GM12878 (cell line): ENCODE measurements around the gene NNAT. TPM values are rescaled to one million over a fixed set of nuclear protein-coding genes. Genes with fewer than 3 reads are reported as not detected.

Experiments
- ATAC-seq: fragments of 200-7000 bp; cut with Tn5 transposase; 3 replicates; pipeline ENCODE4 v1.9.1; 2020; ENCODE audit warnings: mild to moderate bottlenecking, moderate library complexity
- BruUV-seq: library from RNA; stranded (reverse); fragments of 400-500 nt; replicated peaks from 2 replicates; lab custom pipeline; 2021; lab: Mats Ljungman, UMichigan
- CTCF ChIA-PET: fragments of 300-600 bp; sonication (Branson Sonifier 250); formaldehyde crosslinking; extraction: SDS; loops from one replicate; lab custom pipeline; 2021; ENCODE audit warnings: inconsistent platforms; lab: Yijun Ruan, JAX
- POLR2A ChIA-PET: fragments of 350-600 bp; formaldehyde crosslinking; extraction: SDS; loops from one replicate; lab custom pipeline; 2021; ENCODE audit warnings: inconsistent platforms; lab: Charles Lee
- RAD21 ChIA-PET: fragments of 300-600 bp; sonication (Branson Sonifier 250); formaldehyde crosslinking; loops from one replicate; lab custom pipeline; 2023; ENCODE audit warnings: antibody characterized with exemption; ENCODE audit not compliant: unreplicated experiment; lab: Charles Lee
- SMC1A ChIA-PET: fragments of 300-600 bp; sonication (Branson Sonifier 250); formaldehyde crosslinking; loops from one replicate; lab custom pipeline; 2023; ENCODE audit not compliant: unreplicated experiment, uncharacterized antibody; lab: Charles Lee
- DNase-seq: peaks from one replicate; pipeline ENCODE4 v3.0.0-alpha.2; 2011; ENCODE audit warnings: low read depth, low spot score
- FAIRE-seq: peaks from 3 replicates; lab custom pipeline; 2011; peaks lifted over from hg19 to GRCh38; lab: Jason Lieb, UNC
- H2AFZ ChIP-seq: 2 replicates; pipeline ENCODE4 v1.6.0; 2011; ENCODE audit warnings: low read depth, low read length, control low read depth; ENCODE audit not compliant: control insufficient read depth
- H3K27ac ChIP-seq: 2 replicates; pipeline ENCODE4 v1.5.1; 2011; ENCODE audit warnings: control low read depth; ENCODE audit not compliant: control insufficient read depth, insufficient read depth
- H3K27me3 ChIP-seq, 2 experiments: replicated peaks in 1 of 2; 2 replicates each; pipeline versions ENCODE4 v1.6.0 to v1.6.1; 2011; ENCODE audit warnings: low read length in 1 of 2; ENCODE audit not compliant: control insufficient read depth in 2 of 2, insufficient read depth in 2 of 2
- H3K36me3 ChIP-seq, 2 experiments: 2 replicates each; pipeline ENCODE4 v1.5.1; 2011; ENCODE audit warnings: low read length in 1 of 2; ENCODE audit not compliant: control insufficient read depth in 2 of 2, insufficient read depth in 2 of 2
- H3K4me1 ChIP-seq: 2 replicates; pipeline ENCODE4 v1.6.1; 2011; ENCODE audit warnings: mild to moderate bottlenecking, low read length, moderate library complexity, mixed read lengths; ENCODE audit not compliant: control insufficient read depth, insufficient read depth
- H3K4me2 ChIP-seq: 2 replicates; pipeline ENCODE4 v1.6.0; 2011; ENCODE audit warnings: control low read depth; ENCODE audit not compliant: control insufficient read depth, insufficient read depth
- H3K4me3 ChIP-seq: fragments of 200-600 bp; sonication (generic); 2 replicates; pipeline ENCODE4 v1.5.1; 2016
- H3K79me2 ChIP-seq: 2 replicates; pipeline ENCODE4 v1.6.0; 2011; ENCODE audit warnings: low read length; ENCODE audit not compliant: control insufficient read depth, insufficient read depth
- H3K9ac ChIP-seq: 2 replicates; pipeline ENCODE4 v1.8.0; 2011; ENCODE audit warnings: low read length, control low read depth, mixed read lengths; ENCODE audit not compliant: control insufficient read depth, insufficient read depth
- H3K9me3 ChIP-seq: replicated peaks from 3 replicates; pipeline ENCODE4 v1.5.1; 2011; ENCODE audit warnings: mild to moderate bottlenecking, low read length; ENCODE audit not compliant: control insufficient read depth, insufficient read depth
- H4K20me1 ChIP-seq: 2 replicates; pipeline ENCODE4 v1.6.0; 2011; ENCODE audit not compliant: control insufficient read depth, insufficient read depth
- BMI1 ChIP-seq: fragments of 450-650 bp; IDR thresholded peaks from 2 replicates; pipeline ENCODE4 v1.6.1; 2016; ENCODE audit warnings: mild to moderate bottlenecking, moderate library complexity, borderline replicate concordance
- CBX5 ChIP-seq: sonication (generic); IDR thresholded peaks from 2 replicates; pipeline ENCODE4 v1.6.1; 2016; ENCODE audit warnings: low read depth, moderate library complexity, mild to moderate bottlenecking, inconsistent platforms
- CHD1 ChIP-seq: IDR thresholded peaks from 2 replicates; pipeline ENCODE4 v1.6.1; 2012; ENCODE audit warnings: low read depth, low read length, improper control_type of control experiment
- EED ChIP-seq: sonication (generic); IDR thresholded peaks from 2 replicates; pipeline ENCODE4 v1.6.1; 2016; ENCODE audit warnings: antibody characterized with exemption, low read depth
- EP300 ChIP-seq, 2 experiments: fragments of 150-350 bp in 1 of 2; IDR thresholded peaks; 2 replicates each; pipeline ENCODE4 v1.6.1; 2011 to 2012; ENCODE audit warnings: low read depth in 2 of 2, low read length in 2 of 2, borderline replicate concordance in 1 of 2, improper control_type of control experiment in 1 of 2, inconsistent platforms in 1 of 2; ENCODE audit not compliant: control insufficient read depth in 1 of 2
- FOXK2 ChIP-seq: fragments of 450-650 bp; IDR thresholded peaks from 2 replicates; pipeline ENCODE4 v1.6.1; 2017; ENCODE audit warnings: mild to moderate bottlenecking, moderate library complexity
- HCFC1 ChIP-seq: fragments of 150-350 bp; IDR thresholded peaks from 2 replicates; pipeline ENCODE4 v1.6.1; 2014; ENCODE audit warnings: low read length
- IKZF2 ChIP-seq, 2 experiments: fragments of 450-650 bp; IDR thresholded peaks; 2 replicates each; pipeline ENCODE4 v1.6.1; 2017; ENCODE audit warnings: mild to moderate bottlenecking in 2 of 2, moderate library complexity in 2 of 2
- KDM1A ChIP-seq: fragments of 200-600 bp; sonication (generic); IDR thresholded peaks from 2 replicates; pipeline ENCODE4 v1.6.1; 2016; ENCODE audit warnings: borderline replicate concordance
- MEF2B ChIP-seq: fragments of 450-650 bp; IDR thresholded peaks from 2 replicates; pipeline ENCODE4 v1.6.1; 2018; ENCODE audit warnings: mild to moderate bottlenecking, moderate library complexity; ENCODE audit not compliant: partially characterized antibody, poor library complexity, severe bottlenecking
- NFXL1 ChIP-seq: fragments of 450-650 bp; IDR thresholded peaks from 2 replicates; pipeline ENCODE4 v1.6.1; 2017; ENCODE audit warnings: antibody characterized with exemption, mild to moderate bottlenecking, borderline replicate concordance
- NRF1 ChIP-seq: conservative IDR thresholded peaks from 2 replicates; pipeline ENCODE4 v1.6.1; 2011; ENCODE audit warnings: mild to moderate bottlenecking, low read depth, low read length, improper control_type of control experiment
- PAX8 ChIP-seq: fragments of 450-650 bp; IDR thresholded peaks from 2 replicates; pipeline ENCODE4 v1.6.1; 2017; ENCODE audit warnings: mild to moderate bottlenecking, moderate library complexity
- STAT1 ChIP-seq: fragments of 450-650 bp; conservative IDR thresholded peaks from 2 replicates; pipeline ENCODE4 v1.6.1; 2014; ENCODE audit warnings: antibody characterized with exemption, mild to moderate bottlenecking
- TAF1 ChIP-seq: IDR thresholded peaks from 2 replicates; pipeline ENCODE4 v1.6.1; 2011; ENCODE audit warnings: mild to moderate bottlenecking, low read depth, low read length, borderline replicate concordance
- TARDBP ChIP-seq: IDR thresholded peaks from 2 replicates; pipeline ENCODE4 v1.6.1; 2016; ENCODE audit warnings: borderline replicate concordance
- WGBS: methylation state at CpG from one replicate; pipeline ENCODE4 v1.1.6; 2016; ENCODE audit warnings: low lambda C conversion rate; ENCODE audit not compliant: insufficient replicate concordance, insufficient coverage; ENCODE audit errors: missing lambda C conversion rate; 5-methylcytosine and 5-hydroxymethylcytosine counted together
- in situ Hi-C: fragments of 300-500 bp; cut with MboI; formaldehyde crosslinking; loops from 9 replicates; pipeline ENCODE4 v1.14.3; 2018; ENCODE audit warnings: mixed read lengths
- intact Hi-C: fragments of 100-400 bp; cut with micrococcal nuclease; formaldehyde crosslinking; loops from one replicate; pipeline ENCODE4 v1.14.2; 2022; ENCODE audit not compliant: unreplicated experiment
- polyA plus RNA-seq, 11 experiments: library from polyadenylated mRNA; depleted of rRNA in 4 of 11; unstranded in 6 of 11; stranded (reverse) in 5 of 11; fragments of >200 nt; fragmentation: Nextera tagmentation in 4 of 11; fragmentation: Illumina TruSeq in 1 of 11; extraction: Ambion mirVana in 4 of 11; extraction: Trizol in 1 of 11; gene quantifications; 1 replicate in 1 of 11; 2 replicates in 10 of 11; pipeline versions ENCODE4 v1.2.1 to v1.2.3, GENCODE V29; 2011 to 2016; ENCODE audit warnings: inconsistent platforms in 2 of 11, missing spikeins in 2 of 11, low read depth in 1 of 11
- total RNA-seq, 4 experiments: library from RNA; depleted of rRNA in 3 of 4; stranded (reverse); fragments of >200 nt in 3 of 4; fragmentation: Illumina TruSeq in 1 of 4; extraction: Trizol in 1 of 4; gene quantifications; 2 replicates each; pipeline versions ENCODE4 v1.2.1 to v1.2.3, GENCODE V29; 2013 to 2021
- TF ChIP-seq, protein P1 (sequence below): IDR thresholded peaks from 2 replicates; pipeline ENCODE4 v1.6.1; 2012; ENCODE audit warnings: low read depth, low read length, improper control_type of control experiment
- TF ChIP-seq, protein P2 (sequence below): IDR thresholded peaks from 2 replicates; pipeline ENCODE4 v1.6.1; 2011; ENCODE audit warnings: mild to moderate bottlenecking, low read depth, low read length, moderate library complexity; ENCODE audit not compliant: insufficient replicate concordance
- TF ChIP-seq, protein P3 (sequence below): IDR thresholded peaks from 2 replicates; pipeline ENCODE4 v1.6.1; 2011; ENCODE audit warnings: borderline replicate concordance, low read depth, mild to moderate bottlenecking, moderate library complexity, low read length; ENCODE audit not compliant: insufficient read depth, poor library complexity, severe bottlenecking

NNAT gene
- total and polyA plus RNA-seq, 10 of the 15 experiments (the other 5 are each of a cell fraction or from before 2014, with no cell fraction given) = 0.22 to 0.99 (median 0.42) TPM; not detected in 7

DNA sequence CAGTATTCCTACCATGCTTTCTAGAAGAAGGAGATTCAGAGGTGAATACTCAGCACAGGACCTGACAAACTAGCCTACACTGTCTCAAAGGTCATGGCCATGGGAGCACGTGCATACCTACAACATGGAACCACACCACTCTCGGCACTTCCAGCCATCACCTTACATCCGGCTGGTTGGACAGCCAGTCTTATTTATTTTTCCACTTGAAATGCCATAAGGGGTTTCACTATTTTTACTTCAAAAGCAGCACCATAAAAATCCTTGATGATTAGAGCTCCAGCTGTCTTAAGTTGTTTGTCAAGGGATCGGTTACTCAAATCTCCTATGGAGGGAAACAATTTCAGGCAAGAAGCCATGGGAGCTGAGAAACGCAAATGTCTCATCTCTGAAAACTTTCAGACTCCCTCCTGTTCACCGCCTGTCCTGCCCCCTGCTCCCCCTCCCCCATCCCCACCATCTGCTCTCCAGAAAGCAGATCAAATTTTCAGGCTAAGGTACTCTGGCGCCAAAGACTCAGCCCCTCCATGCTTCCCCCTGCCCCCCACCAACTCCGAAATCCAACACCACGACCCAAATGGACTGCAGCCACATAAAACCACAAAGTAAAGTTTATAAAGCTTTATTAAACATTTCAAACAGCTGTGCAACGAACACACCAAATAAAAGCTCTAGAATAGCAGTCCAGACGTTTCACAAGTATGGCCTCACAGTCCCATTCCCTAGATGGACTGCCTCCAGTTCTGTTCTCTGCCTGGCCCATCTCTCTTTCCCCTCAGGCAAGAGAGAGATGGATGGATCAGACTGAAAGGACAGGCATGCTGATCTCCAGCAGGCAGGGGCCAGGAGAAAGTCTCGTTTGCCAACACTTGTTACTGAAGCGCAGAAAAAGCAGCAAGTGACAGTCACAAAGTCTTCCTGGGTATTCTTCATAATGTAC is 4.0 kb upstream of the NNAT start:
- BruUV-seq = no TSS peak
- peaks cover 7 to 12% of the 10 kb centered on the region in 2 experiments for H3K36me3 ChIP-seq
- intact Hi-C loops = no loop called here
- ChIA-PET CTCF (interaction anchor here (0.6 kb wide), 1 partner anchor 221 kb away, joined by 3 read pairs; no protein-coding TSS in a partner anchor), RAD21 (no interaction called here), POLR2A (no interaction called here), SMC1A (no interaction called here)
- no peak overlapping the region for H3K9ac ChIP-seq
- in situ Hi-C loops = no loop called here
- no peaks in the 10 kb centered on the region; the same call in 1 of the 2 replicates for H4K20me1 ChIP-seq
- no peaks in the 10 kb centered on the region for H3K4me1 ChIP-seq
- no peak overlapping the region for H3K4me2 ChIP-seq
- no peak for TF ChIP-seq TARDBP
- TF ChIP-seq BMI1 = no peak
- no peak for TF ChIP-seq EED
- TF ChIP-seq PAX8 = no peak
- no peak for TF ChIP-seq EP300 (IDR thresholded peaks at IDR 0.05; ENCODE audit: borderline replicate concordance in 1 of 2, control insufficient read depth in 1 of 2, low read depth in 2 of 2, low read length in 2 of 2)
- TF ChIP-seq, protein P1, sequence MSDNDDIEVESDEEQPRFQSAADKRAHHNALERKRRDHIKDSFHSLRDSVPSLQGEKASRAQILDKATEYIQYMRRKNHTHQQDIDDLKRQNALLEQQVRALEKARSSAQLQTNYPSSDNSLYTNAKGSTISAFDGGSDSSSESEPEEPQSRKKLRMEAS = no peak
- no peak for TF ChIP-seq CBX5
- no peak for TF ChIP-seq TAF1
- no peak for TF ChIP-seq HCFC1
- no peak for TF ChIP-seq MEF2B
- no peak for TF ChIP-seq IKZF2 (IDR thresholded peaks at IDR 0.05)
- TF ChIP-seq CHD1 = no peak
- TF ChIP-seq, protein P2, sequence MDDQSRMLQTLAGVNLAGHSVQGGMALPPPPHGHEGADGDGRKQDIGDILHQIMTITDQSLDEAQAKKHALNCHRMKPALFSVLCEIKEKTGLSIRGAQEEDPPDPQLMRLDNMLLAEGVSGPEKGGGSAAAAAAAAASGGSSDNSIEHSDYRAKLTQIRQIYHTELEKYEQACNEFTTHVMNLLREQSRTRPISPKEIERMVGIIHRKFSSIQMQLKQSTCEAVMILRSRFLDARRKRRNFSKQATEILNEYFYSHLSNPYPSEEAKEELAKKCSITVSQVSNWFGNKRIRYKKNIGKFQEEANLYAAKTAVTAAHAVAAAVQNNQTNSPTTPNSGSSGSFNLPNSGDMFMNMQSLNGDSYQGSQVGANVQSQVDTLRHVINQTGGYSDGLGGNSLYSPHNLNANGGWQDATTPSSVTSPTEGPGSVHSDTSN = no peak
- no peak for TF ChIP-seq KDM1A
- no peak for TF ChIP-seq FOXK2
- TF ChIP-seq STAT1 = no peak
- no peak for TF ChIP-seq NFXL1
- TF ChIP-seq, protein P3, sequence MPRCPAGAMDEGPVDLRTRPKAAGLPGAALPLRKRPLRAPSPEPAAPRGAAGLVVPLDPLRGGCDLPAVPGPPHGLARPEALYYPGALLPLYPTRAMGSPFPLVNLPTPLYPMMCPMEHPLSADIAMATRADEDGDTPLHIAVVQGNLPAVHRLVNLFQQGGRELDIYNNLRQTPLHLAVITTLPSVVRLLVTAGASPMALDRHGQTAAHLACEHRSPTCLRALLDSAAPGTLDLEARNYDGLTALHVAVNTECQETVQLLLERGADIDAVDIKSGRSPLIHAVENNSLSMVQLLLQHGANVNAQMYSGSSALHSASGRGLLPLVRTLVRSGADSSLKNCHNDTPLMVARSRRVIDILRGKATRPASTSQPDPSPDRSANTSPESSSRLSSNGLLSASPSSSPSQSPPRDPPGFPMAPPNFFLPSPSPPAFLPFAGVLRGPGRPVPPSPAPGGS = no peak
- no peak for TF ChIP-seq NRF1
- H3K27ac ChIP-seq = no peak overlapping the region
- no peak for FAIRE-seq
- WGBS = 81% methylated on average over 13 of the region's 13 CpGs
- DNase-seq = no peak
- H3K27me3 ChIP-seq = no peaks in the 10 kb centered on the region
- ATAC-seq = no peak
- H3K79me2 ChIP-seq = peaks cover 12% of the 10 kb centered on the region
- no peak overlapping the region for H2AFZ ChIP-seq
- H3K9me3 ChIP-seq = no peaks in the 10 kb centered on the region
- H3K4me3 ChIP-seq = no peak overlapping the region
